Activated T-cell treated with anti-CD3 and anti-CD28 coated beads, Interleukin-2, amount 50 U/mL, for 1 hour (primary cell): Measurements from ENCODE around the gene TM9SF1.
A peak's percentile ranks its signal among the peaks of the same experiment; 100 is the strongest.
"Not testable (repeated sequence)": the region's sequence is repeated elsewhere in the genome, so short reads cannot be mapped to it uniquely, and the experiment has no call there.

Source experiments
- DNase-seq: peaks from one replicate; pipeline ENCODE4 v3.0.0-alpha.2; 2020

TM9SF1 gene

GRCh38 chr14:24224618-24225071 lies 29.4 kb upstream of the TM9SF1 start:
- DNase-seq: no peak

GRCh38 chr14:24222987-24223386 lies 27.7 kb upstream of the TM9SF1 start:
- DNase-seq: not testable (repeated sequence)

GRCh38 chr14:24219521-24219920 lies 24.3 kb upstream of the TM9SF1 start:
- no peak for DNase-seq

GRCh38 chr14:24219080-24219479 lies 23.8 kb upstream of the TM9SF1 start:
- DNase-seq: no peak

GRCh38 chr14:24216876-24217275 lies 21.6 kb upstream of the TM9SF1 start:
- not testable (repeated sequence) for DNase-seq

GRCh38 chr14:24216345-24216699 lies 21.1 kb upstream of the TM9SF1 start:
- DNase-seq: no peak

GRCh38 chr14:24215495-24216344 lies 20.5 kb upstream of the TM9SF1 start, which contains the start of gene MDP1:
TSS of gene MDP1 (minus strand) at chr14:24216066. CDS start at chr14:24215955, 111 bp downstream.
- DNase-seq: peak; percentile 87

GRCh38 chr14:24213866-24214662 lies 18.8 kb upstream of the TM9SF1 start:
- DNase-seq: no peak

- DNase-seq: peak; percentile 91
These were observed 18.0 kb upstream of the TM9SF1 start, which contains the start of gene CHMP4A for GRCh38 chr14:24212924-24213865. TSS of gene CHMP4A (minus strand) at chr14:24213488. CDS start at chr14:24213439, 49 bp downstream.

GRCh38 chr14:24211311-24211710 lies 16.1 kb upstream of the TM9SF1 start:
- DNase-seq: no peak

- DNase-seq: no peak
These were observed 12.4 kb upstream of the TM9SF1 start for GRCh38 chr14:24207625-24208024.

- DNase-seq: no peak
These were observed 11.9 kb upstream of the TM9SF1 start for GRCh38 chr14:24207104-24207551.

- DNase-seq: no peak
These were observed 11.2 kb upstream of the TM9SF1 start for GRCh38 chr14:24206260-24207103.

GRCh38 chr14:24204163-24205146 lies 9.2 kb upstream of the TM9SF1 start:
- DNase-seq: no peak

GRCh38 chr14:24203249-24203886 lies 8.1 kb upstream of the TM9SF1 start:
- DNase-seq: not testable (repeated sequence)

GRCh38 chr14:24202538-24202937 lies 7.3 kb upstream of the TM9SF1 start:
- not testable (repeated sequence) for DNase-seq

- DNase-seq: no peak
These were observed 3.7 kb upstream of the TM9SF1 start for GRCh38 chr14:24198814-24199524.

- no peak for DNase-seq
These were observed 1.8 kb upstream of the TM9SF1 start for GRCh38 chr14:24197056-24197450.
